ENCODE data around the gene RAMP2. TPM values are rescaled to one million over a fixed set of nuclear protein-coding genes. Genes with fewer than 3 reads are reported as not detected.

Gene RAMP2
- total RNA-seq, 1 donor from 2014 or later = 0.51 TPM

- H3K4me3 ChIP-seq = no peak overlapping the region
- no peak overlapping the region for H3K27ac ChIP-seq
- no peak overlapping the region for H2AFZ ChIP-seq (replicated peaks)
- Mint-ChIP-seq H3K27ac (no peak overlapping the region), H3K4me3 (peak overlapping the region; percentile 52), H3K27me3 (ENCODE audit: insufficient read depth, low read depth) (peaks cover 21% of the 10 kb centered on the region), H3K36me3 (peaks cover 14% of the 10 kb centered on the region), H3K4me1 (peaks cover 9% of the 10 kb centered on the region), H3K9me3 (peaks cover 3% of the 10 kb centered on the region)
- H3K9me3 ChIP-seq (ENCODE audit: low read depth) = no peaks in the 10 kb centered on the region
- H3K27me3 ChIP-seq = peaks cover 14% of the 10 kb centered on the region
- H3K9ac ChIP-seq = no peak overlapping the region
- no peak for DNase-seq (ENCODE audit: low spot score)
- peaks cover 16% of the 10 kb centered on the region for H3K79me2 ChIP-seq (ENCODE audit: low read depth)
- peaks cover 7% of the 10 kb centered on the region for H3K4me1 ChIP-seq
- H3K36me3 ChIP-seq = no peaks in the 10 kb centered on the region
- TF ChIP-seq CTCF (IDR thresholded peaks at IDR 0.05) (no peak), EZH2 (IDR thresholded peaks at IDR 0.05) (no peak), EZH2phosphoT487 (IDR thresholded peaks at IDR 0.05) (no peak)
- H3K4me2 ChIP-seq = no peak overlapping the region
- H4K20me1 ChIP-seq (ENCODE audit: low read depth) = no peaks in the 10 kb centered on the region
- no peaks in the 10 kb centered on the region for H3F3A ChIP-seq (ENCODE audit: low read depth)
Observed at GRCh38 chr17:42795465-42795864, 34.4 kb downstream of the RAMP2 start.

- Histone ChIP-seq H3K27ac (no peak overlapping the region), H3F3A (ENCODE audit: low read depth) (no peaks in the 10 kb centered on the region), H3K4me2 (no peak overlapping the region), H2AFZ (replicated peaks) (no peak overlapping the region), H3K9ac (no peak overlapping the region), H3K79me2 (ENCODE audit: low read depth) (peaks cover 16% of the 10 kb centered on the region), H3K36me3 (no peaks in the 10 kb centered on the region), H3K27me3 (peaks cover 17% of the 10 kb centered on the region), H3K9me3 (ENCODE audit: low read depth) (no peaks in the 10 kb centered on the region), H3K4me3 (no peak overlapping the region), H3K4me1 (peaks cover 7% of the 10 kb centered on the region), H4K20me1 (ENCODE audit: low read depth) (no peaks in the 10 kb centered on the region)
- no peak for TF ChIP-seq EZH2phosphoT487 (IDR thresholded peaks at IDR 0.05)
- TF ChIP-seq CTCF (IDR thresholded peaks at IDR 0.05) = no peak
- no peak for DNase-seq (ENCODE audit: low spot score)
- Mint-ChIP-seq H3K4me3 (peak overlapping the region; percentile 75), H3K36me3 (peaks cover 14% of the 10 kb centered on the region), H3K9me3 (peaks cover 3% of the 10 kb centered on the region), H3K27ac (no peak overlapping the region), H3K27me3 (ENCODE audit: insufficient read depth, low read depth) (peaks cover 21% of the 10 kb centered on the region), H3K4me1 (peaks cover 9% of the 10 kb centered on the region)
Observed at GRCh38 chr17:42796066-42796758, 35.2 kb downstream of the RAMP2 start.

GRCh38 chr17:42797067-42798007 is 36.3 kb downstream of the RAMP2 start:
- H3F3A ChIP-seq (ENCODE audit: low read depth) = no peaks in the 10 kb centered on the region
- no peak overlapping the region for H2AFZ ChIP-seq (replicated peaks)
- peaks cover 24% of the 10 kb centered on the region for H3K27me3 ChIP-seq
- H3K27ac Mint-ChIP-seq = no peak overlapping the region
- H4K20me1 ChIP-seq (ENCODE audit: low read depth) = no peaks in the 10 kb centered on the region
- H3K4me1 ChIP-seq = peaks cover 7% of the 10 kb centered on the region
- no peaks in the 10 kb centered on the region for H3K36me3 ChIP-seq
- H3K4me3 Mint-ChIP-seq = peak overlapping the region; percentile 95
- H3K9ac ChIP-seq = peak overlapping the region; percentile 73
- peaks cover 20% of the 10 kb centered on the region for H3K27me3 Mint-ChIP-seq (ENCODE audit: insufficient read depth, low read depth)
- TF ChIP-seq EZH2phosphoT487 (IDR thresholded peaks at IDR 0.05) (no peak), CTCF (IDR thresholded peaks at IDR 0.05) (no peak), EZH2 (IDR thresholded peaks at IDR 0.05) (no peak)
- peaks cover 3% of the 10 kb centered on the region for H3K9me3 Mint-ChIP-seq
- H3K27ac ChIP-seq = no peak overlapping the region
- peak overlapping the region; percentile 87 for H3K4me3 ChIP-seq
- peak overlapping the region; percentile 92 for H3K4me2 ChIP-seq
- no peak for DNase-seq (ENCODE audit: low spot score)
- H3K79me2 ChIP-seq (ENCODE audit: low read depth) = peaks cover 16% of the 10 kb centered on the region
- peaks cover 9% of the 10 kb centered on the region for H3K4me1 Mint-ChIP-seq
- H3K9me3 ChIP-seq (ENCODE audit: low read depth) = no peaks in the 10 kb centered on the region
- peaks cover 14% of the 10 kb centered on the region for H3K36me3 Mint-ChIP-seq

Data from neural progenitor cell (in vitro differentiated cells).